ENCODE results near the gene CHTF18. TPM values are rescaled to one million over a fixed set of nuclear protein-coding genes. Genes with fewer than 3 reads are reported as not detected.

The CHTF18 gene
- total and polyA plus RNA-seq, 2 donors (not counting 3 experiments of a cell fraction or from before 2014, with no cell fraction given): 33.0 to 69.5 TPM

- no peaks in the 10 kb centered on the region for H4K20me1 ChIP-seq (replicated peaks; ENCODE audit: control insufficient read depth, extremely low read depth, insufficient read depth, low read length)
- H3K9ac ChIP-seq (replicated peaks; ENCODE audit: extremely low read depth, insufficient read depth, low read length): no peak overlapping the region
- H3K27ac ChIP-seq (ENCODE audit: insufficient read depth, low read depth, low read length): no peak overlapping the region
- H3K79me2 ChIP-seq (ENCODE audit: control insufficient read depth, insufficient read depth, low read length): no peaks in the 10 kb centered on the region
- no peaks in the 10 kb centered on the region for H3K4me1 ChIP-seq (ENCODE audit: control insufficient read depth, extremely low read depth, insufficient read depth, low read length)
- no peak overlapping the region for H2AFZ ChIP-seq (ENCODE audit: low read depth, low read length)
- no peak overlapping the region for H3K4me2 ChIP-seq (ENCODE audit: insufficient read depth, low read length)
- H3K27me3 ChIP-seq (ENCODE audit: control insufficient read depth in 2 of 2, insufficient read depth in 2 of 2, low read length in 2 of 2): peaks cover 11 to 15% of the 10 kb centered on the region in 2 experiments
- no peaks in the 10 kb centered on the region for H3K9me3 ChIP-seq (replicated peaks; ENCODE audit: control insufficient read depth, insufficient read depth, low read length)
- H3K9me1 ChIP-seq (replicated peaks; ENCODE audit: control insufficient read depth, extremely low read depth, insufficient read depth, low read length): no peaks in the 10 kb centered on the region
- no peak for TF ChIP-seq MYC (IDR thresholded peaks at IDR 0.05; ENCODE audit: low read depth, low read length)
- no peak for TF ChIP-seq JUN (IDR thresholded peaks at IDR 0.05; ENCODE audit: borderline replicate concordance, insufficient read depth, insufficient read length, low read depth)
- no peak for TF ChIP-seq POLR2AphosphoS5 (IDR thresholded peaks at IDR 0.05; ENCODE audit: insufficient read depth, low read depth, low read length)
- no peak for TF ChIP-seq FOS (IDR thresholded peaks at IDR 0.05; ENCODE audit: borderline replicate concordance, insufficient read depth, low read length)
- TF ChIP-seq GATA2 (IDR thresholded peaks at IDR 0.05; ENCODE audit: insufficient read depth, insufficient read length, low read depth, low read length): no peak
- no peak for TF ChIP-seq MAX (IDR thresholded peaks at IDR 0.05; ENCODE audit: insufficient read depth, insufficient read length)
- TF ChIP-seq CTCF (IDR thresholded peaks at IDR 0.05; ENCODE audit: extremely low read depth in 1 of 2, insufficient read depth in 1 of 2, low read depth in 1 of 2, low read length in 2 of 2): no peak
- ChIA-PET CTCF (no interaction called here), POLR2A (no interaction called here)
- H3K36me3 ChIP-seq (ENCODE audit: control insufficient read depth in 2 of 2, extremely low read depth in 1 of 2, insufficient read depth in 2 of 2, low read length in 2 of 2): no peaks in the 10 kb centered on the region
- intact Hi-C loops (cut with micrococcal nuclease) (no loop called here), dilution Hi-C loops (cut with MboI; ENCODE audit: extremely low pct_ligation_motif_present, low sequenced_read_pairs) (no loop called here)
- no peak overlapping the region for H3K4me3 ChIP-seq (replicated peaks in 1 of 3; ENCODE audit: insufficient read depth in 1 of 3, low read depth in 1 of 3, low read length in 3 of 3)
- no TSS peak for BruUV-seq (replicated peaks)
- no peak for DNase-seq (ENCODE audit: low read depth, low spot score)
- FAIRE-seq: no peak
Measured at GRCh38 chr16:796296-797119, 8.1 kb downstream of the CHTF18 start.

All from endothelial cell of umbilical vein (primary cell).